Measurements from ENCODE around the gene RTKN. TPM values are rescaled to one million over a fixed set of nuclear protein-coding genes. Genes with fewer than 3 reads are reported as not detected.
A peak's percentile ranks its signal among the peaks of the same experiment; 100 is the strongest.

The RTKN gene
- total and polyA plus RNA-seq, 2 of the 13 experiments (the other 11 are each of a cell fraction or from before 2014, with no cell fraction given) = 159 to 166 TPM

DNA sequence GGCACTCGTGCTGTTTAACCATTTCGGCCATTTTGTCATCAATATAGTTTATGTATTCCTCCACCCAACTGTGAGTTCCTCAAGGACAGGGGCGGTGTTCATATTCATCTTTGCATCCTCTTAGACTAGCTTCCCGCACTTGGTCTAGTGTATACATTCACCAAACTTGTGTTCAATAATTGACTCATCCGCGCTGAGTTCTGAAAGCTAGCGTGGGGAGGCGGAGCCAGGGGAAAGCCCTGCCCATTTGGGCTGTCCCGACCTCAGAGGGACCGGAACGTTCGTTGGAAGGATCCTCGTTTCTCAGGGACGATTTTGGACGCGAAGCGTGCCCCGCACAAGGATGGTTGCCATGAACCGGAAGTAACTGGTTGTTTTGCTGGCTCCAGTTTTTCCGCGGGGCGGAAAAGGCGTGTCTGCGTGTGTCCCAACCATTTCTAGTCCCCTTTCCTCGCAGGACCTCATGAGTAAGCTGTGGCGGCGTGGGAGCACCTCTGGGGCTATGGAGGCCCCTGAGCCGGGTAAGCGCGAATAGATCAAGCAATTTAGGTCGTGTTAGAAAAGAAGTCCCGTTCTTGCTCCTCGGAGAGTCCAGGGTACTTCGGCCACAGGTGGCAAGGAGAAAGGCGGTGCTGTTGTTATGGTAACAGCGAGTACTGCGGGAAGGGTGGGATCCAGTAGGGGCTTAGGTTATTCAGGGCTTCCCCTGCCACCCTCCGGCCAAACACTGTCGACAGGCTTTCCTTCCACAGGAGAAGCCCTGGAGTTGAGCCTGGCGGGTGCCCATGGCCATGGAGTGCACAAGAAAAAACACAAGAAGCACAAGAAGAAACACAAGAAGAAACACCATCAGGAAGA, 13.1 kb upstream of the RTKN start, which contains the start of gene INO80B (continued):
- TF ChIP-seq, protein P1, sequence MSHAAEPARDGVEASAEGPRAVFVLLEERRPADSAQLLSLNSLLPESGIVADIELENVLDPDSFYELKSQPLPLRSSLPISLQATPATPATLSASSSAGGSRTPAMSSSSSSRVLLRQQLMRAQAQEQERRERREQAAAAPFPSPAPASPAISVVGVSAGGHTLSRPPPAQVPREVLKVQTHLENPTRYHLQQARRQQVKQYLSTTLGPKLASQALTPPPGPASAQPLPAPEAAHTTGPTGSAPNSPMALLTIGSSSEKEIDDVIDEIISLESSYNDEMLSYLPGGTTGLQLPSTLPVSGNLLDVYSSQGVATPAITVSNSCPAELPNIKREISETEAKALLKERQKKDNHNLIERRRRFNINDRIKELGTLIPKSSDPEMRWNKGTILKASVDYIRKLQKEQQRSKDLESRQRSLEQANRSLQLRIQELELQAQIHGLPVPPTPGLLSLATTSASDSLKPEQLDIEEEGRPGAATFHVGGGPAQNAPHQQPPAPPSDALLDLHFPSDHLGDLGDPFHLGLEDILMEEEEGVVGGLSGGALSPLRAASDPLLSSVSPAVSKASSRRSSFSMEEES (CRISPR knock-in tag; IDR thresholded peaks at IDR 0.05) = peak; percentile 76; the same call in 1 of the 2 replicates
- no peak for TF ChIP-seq AGO1 (IDR thresholded peaks at IDR 0.05; ENCODE audit: low read depth, low read length, poor library complexity, severe bottlenecking)
- peak; percentile 99 for TF ChIP-seq TARDBP (CRISPR knock-in tag; IDR thresholded peaks at IDR 0.05)
- peak; percentile 70; the same call in 1 of the 2 replicates for TF ChIP-seq ZSCAN21 (CRISPR knock-in tag; IDR thresholded peaks at IDR 0.05; ENCODE audit: borderline replicate concordance)
- TF ChIP-seq, protein P2, sequence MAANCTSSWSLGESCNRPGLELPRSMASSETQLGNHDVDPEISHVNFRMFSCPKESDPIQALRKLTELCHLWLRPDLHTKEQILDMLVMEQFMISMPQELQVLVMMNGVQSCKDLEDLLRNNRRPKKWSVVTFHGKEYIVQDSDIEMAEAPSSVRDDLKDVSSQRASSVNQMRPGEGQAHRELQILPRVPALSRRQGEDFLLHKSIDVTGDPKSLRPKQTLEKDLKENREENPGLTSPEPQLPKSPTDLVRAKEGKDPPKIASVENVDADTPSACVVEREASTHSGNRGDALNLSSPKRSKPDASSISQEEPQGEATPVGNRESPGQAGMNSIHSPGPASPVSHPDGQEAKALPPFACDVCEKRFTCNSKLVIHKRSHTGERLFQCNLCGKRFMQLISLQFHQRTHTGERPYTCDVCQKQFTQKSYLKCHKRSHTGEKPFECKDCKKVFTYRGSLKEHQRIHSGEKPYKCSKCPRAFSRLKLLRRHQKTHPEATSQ (CRISPR knock-in tag; IDR thresholded peaks at IDR 0.05; ENCODE audit: borderline replicate concordance) = peak; percentile 28; the same call in 1 of the 2 replicates
- peak; percentile 85 for TF ChIP-seq ISL2 (CRISPR knock-in tag; IDR thresholded peaks at IDR 0.05)
- TF ChIP-seq, protein P3, sequence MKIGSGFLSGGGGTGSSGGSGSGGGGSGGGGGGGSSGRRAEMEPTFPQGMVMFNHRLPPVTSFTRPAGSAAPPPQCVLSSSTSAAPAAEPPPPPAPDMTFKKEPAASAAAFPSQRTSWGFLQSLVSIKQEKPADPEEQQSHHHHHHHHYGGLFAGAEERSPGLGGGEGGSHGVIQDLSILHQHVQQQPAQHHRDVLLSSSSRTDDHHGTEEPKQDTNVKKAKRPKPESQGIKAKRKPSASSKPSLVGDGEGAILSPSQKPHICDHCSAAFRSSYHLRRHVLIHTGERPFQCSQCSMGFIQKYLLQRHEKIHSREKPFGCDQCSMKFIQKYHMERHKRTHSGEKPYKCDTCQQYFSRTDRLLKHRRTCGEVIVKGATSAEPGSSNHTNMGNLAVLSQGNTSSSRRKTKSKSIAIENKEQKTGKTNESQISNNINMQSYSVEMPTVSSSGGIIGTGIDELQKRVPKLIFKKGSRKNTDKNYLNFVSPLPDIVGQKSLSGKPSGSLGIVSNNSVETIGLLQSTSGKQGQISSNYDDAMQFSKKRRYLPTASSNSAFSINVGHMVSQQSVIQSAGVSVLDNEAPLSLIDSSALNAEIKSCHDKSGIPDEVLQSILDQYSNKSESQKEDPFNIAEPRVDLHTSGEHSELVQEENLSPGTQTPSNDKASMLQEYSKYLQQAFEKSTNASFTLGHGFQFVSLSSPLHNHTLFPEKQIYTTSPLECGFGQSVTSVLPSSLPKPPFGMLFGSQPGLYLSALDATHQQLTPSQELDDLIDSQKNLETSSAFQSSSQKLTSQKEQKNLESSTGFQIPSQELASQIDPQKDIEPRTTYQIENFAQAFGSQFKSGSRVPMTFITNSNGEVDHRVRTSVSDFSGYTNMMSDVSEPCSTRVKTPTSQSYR (CRISPR knock-in tag; IDR thresholded peaks at IDR 0.05; ENCODE audit: borderline replicate concordance) = peak; percentile 25; the same call in 1 of the 2 replicates
- TF ChIP-seq ZNF674 (CRISPR knock-in tag; IDR thresholded peaks at IDR 0.05; ENCODE audit: low read depth) = no peak
- TF ChIP-seq ZNF619 (CRISPR knock-in tag; IDR thresholded peaks at IDR 0.05) = peak; percentile 96; the same call in 1 of the 2 replicates
- TF ChIP-seq ZFYVE20 (CRISPR knock-in tag; IDR thresholded peaks at IDR 0.05; ENCODE audit: borderline replicate concordance, low read depth) = no peak
- peak; percentile 86 for TF ChIP-seq TBL1XR1 (IDR thresholded peaks at IDR 0.05; ENCODE audit: borderline replicate concordance, low read length, partially characterized antibody)
- TF ChIP-seq KDM3A (CRISPR knock-in tag; IDR thresholded peaks at IDR 0.05; ENCODE audit: low read depth) = peak; percentile 93
- TF ChIP-seq CENPX (CRISPR knock-in tag; IDR thresholded peaks at IDR 0.05) = no peak
- TF ChIP-seq, protein P4, sequence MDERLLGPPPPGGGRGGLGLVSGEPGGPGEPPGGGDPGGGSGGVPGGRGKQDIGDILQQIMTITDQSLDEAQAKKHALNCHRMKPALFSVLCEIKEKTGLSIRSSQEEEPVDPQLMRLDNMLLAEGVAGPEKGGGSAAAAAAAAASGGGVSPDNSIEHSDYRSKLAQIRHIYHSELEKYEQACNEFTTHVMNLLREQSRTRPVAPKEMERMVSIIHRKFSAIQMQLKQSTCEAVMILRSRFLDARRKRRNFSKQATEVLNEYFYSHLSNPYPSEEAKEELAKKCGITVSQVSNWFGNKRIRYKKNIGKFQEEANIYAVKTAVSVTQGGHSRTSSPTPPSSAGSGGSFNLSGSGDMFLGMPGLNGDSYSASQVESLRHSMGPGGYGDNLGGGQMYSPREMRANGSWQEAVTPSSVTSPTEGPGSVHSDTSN (CRISPR knock-in tag; IDR thresholded peaks at IDR 0.05) = 0 out of 2 replicates have a peak, but pooled peaks have one; percentile 37
- TF ChIP-seq ZHX1 (CRISPR knock-in tag; IDR thresholded peaks at IDR 0.05; ENCODE audit: low read depth) = peak; percentile 74; the same call in 1 of the 2 replicates
- TF ChIP-seq ATM (IDR thresholded peaks at IDR 0.05; ENCODE audit: borderline replicate concordance) = no peak
- peak; percentile 85; the same call in 1 of the 2 replicates for TF ChIP-seq DDIT3 (CRISPR knock-in tag; IDR thresholded peaks at IDR 0.05)
